Subcutaneous adipose tissue (tissue), 4 donors: ENCODE results near the gene GEMIN2. TPM values are rescaled to one million over a fixed set of nuclear protein-coding genes. Genes with fewer than 3 reads are reported as not detected.

Experiments
- small RNA-seq: library from RNA; depleted of rRNA; stranded (forward); fragments of <200 nt; gene quantifications from one replicate; pipeline ENCODE3, GENCODE V24; 2016
- total RNA-seq, 4 donors: library from RNA; depleted of rRNA; stranded (reverse); fragments of >200 nt; gene quantifications; one replicate each; pipeline ENCODE4 v1.1.0, GENCODE V29; 2016
- TF ChIP-seq, protein P1 (sequence below): fragments of 450-650 bp; IDR thresholded peaks from one replicate; pipeline ENCODE4 v1.5.1; 2016; ENCODE audit warnings: low read depth, mild to moderate bottlenecking, control low read depth, antibody characterized with exemption, moderate library complexity

Gene GEMIN2
- total RNA-seq, 4 donors from 2014 or later, result 13.9 to 20.3 (median 15.7) TPM

DNA sequence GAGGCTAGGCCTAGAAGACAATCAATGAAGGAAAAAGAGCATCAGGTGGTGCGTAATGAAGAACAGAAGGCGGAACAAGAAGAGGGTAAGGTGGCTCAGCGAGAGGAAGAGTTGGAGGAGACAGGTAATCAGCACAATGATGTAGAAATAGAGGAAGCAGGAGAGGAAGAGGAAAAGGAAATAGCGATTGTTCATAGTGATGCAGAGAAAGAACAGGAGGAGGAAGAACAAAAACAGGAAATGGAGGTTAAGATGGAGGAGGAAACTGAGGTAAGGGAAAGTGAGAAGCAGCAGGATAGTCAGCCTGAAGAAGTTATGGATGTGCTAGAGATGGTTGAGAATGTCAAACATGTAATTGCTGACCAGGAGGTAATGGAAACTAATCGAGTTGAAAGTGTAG is 66.4 kb downstream of the GEMIN2 start:
- TF ChIP-seq, protein P1, sequence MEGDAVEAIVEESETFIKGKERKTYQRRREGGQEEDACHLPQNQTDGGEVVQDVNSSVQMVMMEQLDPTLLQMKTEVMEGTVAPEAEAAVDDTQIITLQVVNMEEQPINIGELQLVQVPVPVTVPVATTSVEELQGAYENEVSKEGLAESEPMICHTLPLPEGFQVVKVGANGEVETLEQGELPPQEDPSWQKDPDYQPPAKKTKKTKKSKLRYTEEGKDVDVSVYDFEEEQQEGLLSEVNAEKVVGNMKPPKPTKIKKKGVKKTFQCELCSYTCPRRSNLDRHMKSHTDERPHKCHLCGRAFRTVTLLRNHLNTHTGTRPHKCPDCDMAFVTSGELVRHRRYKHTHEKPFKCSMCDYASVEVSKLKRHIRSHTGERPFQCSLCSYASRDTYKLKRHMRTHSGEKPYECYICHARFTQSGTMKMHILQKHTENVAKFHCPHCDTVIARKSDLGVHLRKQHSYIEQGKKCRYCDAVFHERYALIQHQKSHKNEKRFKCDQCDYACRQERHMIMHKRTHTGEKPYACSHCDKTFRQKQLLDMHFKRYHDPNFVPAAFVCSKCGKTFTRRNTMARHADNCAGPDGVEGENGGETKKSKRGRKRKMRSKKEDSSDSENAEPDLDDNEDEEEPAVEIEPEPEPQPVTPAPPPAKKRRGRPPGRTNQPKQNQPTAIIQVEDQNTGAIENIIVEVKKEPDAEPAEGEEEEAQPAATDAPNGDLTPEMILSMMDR, result no peak

DNA sequence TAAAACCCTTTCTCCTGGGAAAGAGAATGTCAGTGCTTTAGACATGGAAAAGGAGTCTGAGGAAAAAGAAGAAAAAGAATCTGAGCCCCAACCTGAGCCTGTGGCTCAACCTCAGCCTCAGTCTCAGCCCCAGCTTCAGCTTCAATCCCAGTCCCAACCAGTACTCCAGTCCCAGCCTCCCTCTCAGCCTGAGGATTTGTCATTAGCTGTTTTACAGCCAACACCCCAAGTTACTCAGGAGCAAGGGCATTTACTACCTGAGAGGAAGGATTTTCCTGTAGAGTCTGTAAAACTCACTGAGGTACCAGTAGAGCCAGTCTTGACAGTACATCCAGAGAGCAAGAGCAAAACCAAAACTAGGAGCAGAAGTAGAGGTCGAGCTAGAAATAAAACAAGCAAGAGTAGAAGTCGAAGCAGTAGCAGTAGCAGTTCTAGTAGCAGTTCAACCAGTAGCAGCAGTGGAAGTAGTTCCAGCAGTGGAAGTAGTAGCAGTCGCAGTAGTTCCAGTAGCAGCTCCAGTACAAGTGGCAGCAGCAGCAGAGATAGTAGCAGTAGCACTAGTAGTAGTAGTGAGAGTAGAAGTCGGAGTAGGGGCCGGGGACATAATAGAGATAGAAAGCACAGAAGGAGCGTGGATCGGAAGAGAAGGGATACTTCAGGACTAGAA is 67.0 kb downstream of the GEMIN2 start:
- TF ChIP-seq, protein P1, result no peak

DNA sequence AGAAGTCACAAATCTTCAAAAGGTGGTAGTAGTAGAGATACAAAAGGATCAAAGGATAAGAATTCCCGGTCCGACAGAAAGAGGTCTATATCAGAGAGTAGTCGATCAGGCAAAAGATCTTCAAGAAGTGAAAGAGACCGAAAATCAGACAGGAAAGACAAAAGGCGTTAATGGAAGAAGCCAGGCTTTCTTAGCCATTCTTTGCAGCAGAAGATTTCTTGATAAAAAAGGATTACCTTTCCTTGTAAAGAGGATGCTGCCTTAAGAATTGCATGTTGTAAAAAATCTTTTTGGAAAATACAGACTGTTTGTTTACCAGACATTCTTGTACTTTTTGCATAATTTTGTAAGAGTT is 67.5 kb downstream of the GEMIN2 start:
- TF ChIP-seq, protein P1, result no peak

DNA sequence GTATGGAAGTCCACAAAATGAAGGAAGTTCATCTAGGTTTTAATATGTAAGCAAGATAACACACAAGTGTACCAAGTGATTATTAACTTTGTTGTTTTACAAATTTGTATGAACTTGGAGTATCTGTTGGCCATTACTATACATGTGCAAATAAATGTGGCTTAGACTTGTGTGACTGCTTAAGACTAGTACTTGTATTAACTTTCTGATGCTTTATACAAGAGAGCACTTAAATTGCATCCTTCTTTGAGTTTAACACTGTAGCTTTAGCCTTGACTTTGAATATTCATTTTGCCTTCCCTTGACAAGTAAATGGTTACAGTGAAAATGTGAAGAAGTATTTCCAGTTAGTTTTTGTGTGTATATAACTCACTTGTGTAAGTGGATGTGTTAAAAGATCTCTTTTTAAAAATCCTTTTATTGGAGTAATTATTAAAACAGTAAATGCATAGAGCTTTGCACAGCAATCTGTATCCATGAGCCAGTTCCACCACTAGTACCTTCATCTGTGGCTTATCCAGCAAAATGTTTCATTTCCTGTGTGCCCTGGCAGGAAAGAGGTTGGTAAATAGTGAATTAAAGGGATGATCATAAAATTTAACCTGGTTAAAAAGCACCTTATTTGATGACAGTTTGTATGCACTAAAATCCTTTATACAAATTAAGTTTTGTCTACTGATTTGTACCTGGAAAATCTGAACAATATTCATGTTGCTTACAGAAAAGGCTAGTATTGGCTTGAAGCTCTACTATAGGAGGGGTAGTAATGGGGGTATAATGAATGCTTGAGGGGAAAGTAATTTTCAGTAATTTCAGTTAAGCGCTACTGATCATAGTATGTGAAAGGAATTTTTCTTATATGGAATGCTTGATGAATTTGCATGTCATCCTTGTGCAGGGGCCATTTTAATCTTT is 68.9 kb downstream of the GEMIN2 start:
- TF ChIP-seq, protein P1, result no peak

DNA sequence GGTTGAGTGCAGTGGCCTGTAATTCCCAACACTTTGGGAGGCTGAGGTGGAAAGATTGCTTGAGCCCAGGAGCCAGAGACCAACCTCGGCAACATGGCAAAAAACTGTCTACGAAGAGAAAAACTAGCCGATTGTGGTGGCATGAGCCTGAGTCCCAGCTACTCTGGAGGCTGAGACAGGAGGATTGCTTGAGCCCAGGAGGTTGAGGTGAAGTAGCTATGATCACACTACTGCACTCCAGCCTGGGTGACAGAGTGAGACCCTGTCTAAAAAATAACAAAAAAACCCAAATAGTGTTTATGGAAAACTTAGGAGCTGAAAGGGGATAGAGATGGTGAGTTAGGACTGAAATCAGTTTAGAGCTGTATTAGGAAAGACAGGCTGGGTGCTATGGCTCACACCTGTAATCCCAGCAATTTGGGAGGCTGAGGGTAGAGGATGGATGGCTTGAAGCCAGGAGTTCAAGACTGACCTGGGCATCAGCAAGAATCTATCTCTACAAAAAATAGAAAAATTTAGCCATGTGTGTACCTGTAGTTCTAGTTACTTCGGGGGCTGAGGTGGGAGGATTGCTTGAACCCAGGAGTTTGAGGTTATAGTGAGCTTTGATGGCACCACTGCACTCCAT is 70.6 kb downstream of the GEMIN2 start:
- TF ChIP-seq, protein P1, result no peak

DNA sequence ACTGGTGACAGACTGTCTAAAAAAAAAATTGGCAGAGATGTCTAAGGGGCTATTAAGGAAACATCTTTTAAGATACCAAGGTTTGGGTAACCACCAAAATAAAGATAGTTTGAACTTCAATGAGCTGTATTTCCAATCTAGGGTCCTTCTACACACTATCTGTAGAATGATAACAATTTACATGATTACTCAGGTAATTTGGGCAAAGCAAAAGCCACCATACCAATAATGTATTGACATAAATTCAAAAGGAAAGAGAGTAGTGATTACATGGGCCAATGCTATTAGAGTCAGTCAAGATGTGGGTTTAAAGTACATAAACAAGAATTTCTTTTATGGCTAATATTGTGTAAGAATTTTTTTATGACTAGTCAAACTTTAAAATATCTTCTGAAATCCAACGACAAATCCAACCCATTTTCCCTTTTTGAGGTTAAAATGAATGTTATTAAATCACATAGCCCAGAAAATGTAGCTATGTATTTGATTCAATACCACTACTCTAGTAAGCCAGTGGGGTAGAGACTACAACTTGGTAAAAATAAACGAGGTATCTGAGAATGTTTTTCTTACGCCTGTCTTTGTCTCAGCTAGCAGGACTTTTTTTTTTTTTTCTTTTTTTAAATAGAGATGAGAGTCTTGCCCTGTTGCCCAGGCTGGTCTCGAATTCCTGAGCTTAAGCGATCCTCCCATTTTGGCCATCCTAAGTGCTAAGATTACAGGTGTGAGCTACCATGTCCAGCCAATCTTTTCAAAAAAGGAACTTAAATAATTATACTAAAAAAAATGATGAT is 71.3 kb downstream of the GEMIN2 start:
- TF ChIP-seq, protein P1, result no peak

Small RNA genes within 50 kb of the gene (small RNA-seq; reads per million reads assigned to genes)
- not detected for gene AL109628.1

Other genes with a start within 250 kb of the GEMIN2 start
- 100 to 1,000 TPM in 1 of 4 donors, 10 to 100 TPM in 3; 90.8 to 154 (median 97.7) TPM for gene SEC23A, start 11.1 kb upstream of the GEMIN2 start, total RNA-seq
- 10 to 100 TPM; 20.2 to 29.9 (median 25.9) TPM for gene TRAPPC6B, start 56.0 kb downstream of the GEMIN2 start, total RNA-seq
- 10 to 100 TPM; 24.7 to 39.2 (median 29.0) TPM for gene PNN, start 60.9 kb downstream of the GEMIN2 start, total RNA-seq
- 10 to 100 TPM; 17.6 to 23.3 (median 19.0) TPM for gene MIA2, start 119.6 kb downstream of the GEMIN2 start, total RNA-seq